ENCODE data around the gene GAST. TPM values are rescaled to one million over a fixed set of nuclear protein-coding genes. Genes with fewer than 3 reads are reported as not detected.

Gene GAST
- total RNA-seq, 1 donor from 2014 or later = not detected

DNA sequence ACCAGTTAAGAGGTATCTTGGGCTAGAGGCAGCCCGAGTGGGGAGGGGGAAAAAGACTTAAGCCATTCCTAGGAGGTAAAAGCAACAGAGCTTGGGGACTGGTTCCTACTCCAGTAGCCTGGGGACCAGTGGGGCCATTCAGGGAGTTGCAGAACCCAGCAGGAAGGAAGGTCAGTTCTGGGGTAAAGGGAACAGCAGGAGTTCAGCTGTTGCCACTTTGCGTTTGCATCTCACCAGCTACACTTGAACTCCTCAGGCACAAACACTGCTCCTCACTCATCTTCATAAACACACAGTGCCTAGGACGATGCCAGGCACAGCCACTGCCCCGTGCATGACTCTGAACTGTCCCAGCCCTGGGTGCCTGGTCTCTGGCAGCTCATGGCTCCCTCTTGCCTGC is 18.3 kb downstream of the GAST start:
- Histone ChIP-seq H3K36me3 (ENCODE audit: control insufficient read depth in 3 of 3, insufficient read depth in 3 of 3, low read length in 3 of 3) (no peaks in the 10 kb centered on the region), H3K9me3 (ENCODE audit: control insufficient read depth in 3 of 3, low read length in 3 of 3) (no peaks in the 10 kb centered on the region), H3K4me3 (ENCODE audit: low read length in 3 of 3) (no peak overlapping the region), H3K27me3 (ENCODE audit: control insufficient read depth in 3 of 3, insufficient read depth in 3 of 3, low read length in 3 of 3) (peaks cover 34 to 52% (median 36%) of the 10 kb centered on the region in 3 donors), H3K9ac (ENCODE audit: low read depth in 1 of 3, low read length in 3 of 3) (no peak overlapping the region), H3K27ac (ENCODE audit: low read depth, low read length) (no peak overlapping the region), H3K4me1 (ENCODE audit: control insufficient read depth in 3 of 3, insufficient read depth in 3 of 3, low read length in 3 of 3) (peaks cover 8 to 14% (median 12%) of the 10 kb centered on the region in 3 donors)

DNA sequence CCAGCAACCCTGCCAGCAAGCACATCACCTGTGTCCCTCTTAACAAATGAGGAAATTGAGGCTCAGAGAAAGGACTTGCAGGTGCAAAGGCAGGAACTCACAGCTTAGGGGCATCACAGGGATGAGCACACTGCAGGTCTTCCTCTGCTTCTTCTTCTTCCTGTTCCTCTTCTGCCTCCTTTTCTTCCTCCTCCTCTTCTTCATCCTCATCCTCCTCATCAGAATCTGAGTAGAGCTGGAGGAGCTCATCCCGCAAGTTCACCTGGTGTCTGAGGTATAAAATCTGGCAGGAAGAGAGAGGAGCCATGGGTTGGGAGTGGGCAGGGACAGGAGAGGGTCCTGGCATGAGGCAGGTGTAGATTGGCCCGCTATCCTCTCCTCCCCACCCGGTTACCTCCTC is 19.7 kb downstream of the GAST start:
- Histone ChIP-seq H3K4me1 (ENCODE audit: control insufficient read depth in 3 of 3, insufficient read depth in 3 of 3, low read length in 3 of 3) (peaks cover 8 to 14% (median 12%) of the 10 kb centered on the region in 3 donors), H3K9me3 (ENCODE audit: control insufficient read depth in 3 of 3, low read length in 3 of 3) (no peaks in the 10 kb centered on the region), H3K27me3 (ENCODE audit: control insufficient read depth in 3 of 3, insufficient read depth in 3 of 3, low read length in 3 of 3) (peaks cover 46 to 63% (median 49%) of the 10 kb centered on the region in 3 donors)

DNA sequence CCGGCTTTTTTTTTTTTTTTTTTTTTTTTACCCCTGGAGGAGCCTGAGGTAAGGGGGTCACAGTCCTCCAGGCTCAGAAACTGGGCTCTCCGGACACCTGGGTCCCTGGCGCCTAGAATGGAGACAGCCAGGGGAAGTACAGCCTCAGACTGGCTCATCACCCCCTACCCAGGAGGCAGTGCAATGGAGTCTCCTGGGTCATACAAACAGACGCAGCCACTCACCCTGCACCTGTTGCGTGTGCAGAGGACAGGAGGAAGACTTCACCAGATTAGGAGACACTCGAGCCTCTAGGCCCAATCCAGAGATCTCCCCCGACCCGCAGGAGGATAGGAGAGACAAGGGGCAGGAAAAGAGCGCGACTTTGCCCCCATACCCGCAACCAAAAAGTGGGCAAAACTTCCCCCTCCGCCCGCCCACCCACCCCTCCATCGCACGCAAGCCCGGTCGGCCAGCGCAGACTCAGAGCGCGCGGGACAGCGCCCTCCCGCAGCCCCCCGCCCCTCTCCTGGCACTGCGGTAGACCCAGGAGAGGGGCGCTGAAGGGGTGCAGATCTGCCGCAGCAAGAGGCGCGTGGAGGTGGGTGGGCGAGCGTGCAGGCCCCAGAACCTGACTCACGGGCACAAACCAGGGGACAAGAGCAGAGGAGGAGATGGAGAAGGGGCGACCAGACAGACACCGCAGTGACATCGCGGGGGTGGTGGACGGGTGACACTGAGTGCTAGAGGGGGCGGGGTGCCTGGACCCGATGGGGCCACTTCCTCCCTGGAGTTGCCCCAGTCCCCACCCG is 21.4 kb downstream of the GAST start:
- Histone ChIP-seq H3K36me3 (ENCODE audit: control insufficient read depth in 3 of 3, insufficient read depth in 3 of 3, low read length in 3 of 3) (no peaks in the 10 kb centered on the region), H3K4me3 (ENCODE audit: low read length in 3 of 3) (peak overlapping the region in 1 of 3 donors; percentile 23), H3K9me3 (ENCODE audit: control insufficient read depth in 3 of 3, low read length in 3 of 3) (no peaks in the 10 kb centered on the region), H3K27me3 (ENCODE audit: control insufficient read depth in 3 of 3, insufficient read depth in 3 of 3, low read length in 3 of 3) (peaks cover 57 to 72% (median 58%) of the 10 kb centered on the region in 3 donors), H3K27ac (ENCODE audit: low read depth, low read length) (no peak overlapping the region), H3K4me1 (ENCODE audit: control insufficient read depth in 3 of 3, insufficient read depth in 3 of 3, low read length in 3 of 3) (peaks cover 8 to 18% (median 12%) of the 10 kb centered on the region in 3 donors), H3K9ac (ENCODE audit: low read depth in 1 of 3, low read length in 3 of 3) (no peak overlapping the region)

More for the DNA sequence above, 19.7 kb downstream of the GAST start:
- Histone ChIP-seq H3K27ac (ENCODE audit: low read depth, low read length) (no peak overlapping the region), H3K4me3 (ENCODE audit: low read length in 3 of 3) (no peak overlapping the region), H3K36me3 (ENCODE audit: control insufficient read depth in 3 of 3, insufficient read depth in 3 of 3, low read length in 3 of 3) (no peaks in the 10 kb centered on the region), H3K9ac (ENCODE audit: low read depth in 1 of 3, low read length in 3 of 3) (no peak overlapping the region)

- H3K27me3 ChIP-seq (ENCODE audit: control insufficient read depth in 3 of 3, insufficient read depth in 3 of 3, low read length in 3 of 3) = peaks cover 57 to 70% (median 58%) of the 10 kb centered on the region in 3 donors
- peak within 1 kb of the TSS in 2 of 3 donors; percentile 12 to 33 for H3K9ac ChIP-seq (ENCODE audit: low read depth in 1 of 3, low read length in 3 of 3)
- H3K36me3 ChIP-seq (ENCODE audit: control insufficient read depth in 3 of 3, insufficient read depth in 3 of 3, low read length in 3 of 3) = no peaks in the 10 kb centered on the region
- H3K4me3 ChIP-seq (ENCODE audit: low read length in 3 of 3) = peak within 1 kb of the TSS; percentile 23 to 63 (median 53)
- no peaks in the 10 kb centered on the region for H3K9me3 ChIP-seq (ENCODE audit: control insufficient read depth in 3 of 3, low read length in 3 of 3)
- peaks cover 8 to 18% (median 12%) of the 10 kb centered on the region in 3 donors for H3K4me1 ChIP-seq (ENCODE audit: control insufficient read depth in 3 of 3, insufficient read depth in 3 of 3, low read length in 3 of 3)
- no peak within 1 kb of the TSS for H3K27ac ChIP-seq (ENCODE audit: low read depth, low read length)
These were observed 22.2 kb downstream of the GAST start, which contains the start of gene HAP1 for GRCh38 chr17:41734139-41734948. Gene HAP1 (minus strand): TSS chr17:41734643. CDS start chr17:41734634, 9 bp downstream.

DNA sequence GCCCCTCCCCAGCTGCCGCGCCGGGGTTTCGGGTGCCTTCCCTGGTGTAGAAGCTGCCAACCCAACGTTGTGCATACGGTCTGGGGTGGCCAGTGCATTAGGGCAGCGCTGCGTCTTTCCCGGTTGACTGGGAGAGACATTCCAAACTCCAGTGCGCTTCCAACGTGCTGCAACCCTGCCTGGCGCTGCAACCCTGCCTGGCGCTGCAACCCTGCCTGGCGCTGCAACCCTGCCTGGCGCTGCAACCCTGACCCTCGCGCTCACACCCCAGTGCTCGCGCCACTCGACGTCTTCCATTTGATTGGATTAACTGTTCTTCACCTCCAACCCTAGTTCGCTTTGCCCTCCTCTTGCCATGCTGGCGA is 22.8 kb downstream of the GAST start:
- H3K4me3 ChIP-seq (ENCODE audit: low read length in 3 of 3) = peak overlapping the region in 2 of 3 donors; percentile 53 to 63
- no peaks in the 10 kb centered on the region for H3K36me3 ChIP-seq (ENCODE audit: control insufficient read depth in 3 of 3, insufficient read depth in 3 of 3, low read length in 3 of 3)
- H3K9ac ChIP-seq (ENCODE audit: low read depth in 1 of 3, low read length in 3 of 3) = peak overlapping the region in 1 of 3 donors; percentile 33
- H3K27me3 ChIP-seq (ENCODE audit: control insufficient read depth in 3 of 3, insufficient read depth in 3 of 3, low read length in 3 of 3) = peaks cover 57 to 70% (median 58%) of the 10 kb centered on the region in 3 donors
- H3K4me1 ChIP-seq (ENCODE audit: control insufficient read depth in 3 of 3, insufficient read depth in 3 of 3, low read length in 3 of 3) = peaks cover 8 to 18% (median 12%) of the 10 kb centered on the region in 3 donors
- no peaks in the 10 kb centered on the region for H3K9me3 ChIP-seq (ENCODE audit: control insufficient read depth in 3 of 3, low read length in 3 of 3)
- H3K27ac ChIP-seq (ENCODE audit: low read depth, low read length) = no peak overlapping the region

GRCh38 chr17:41735744-41736143 is 23.6 kb downstream of the GAST start:
- Histone ChIP-seq H3K27ac (ENCODE audit: low read depth, low read length) (no peak overlapping the region), H3K36me3 (ENCODE audit: control insufficient read depth in 3 of 3, insufficient read depth in 3 of 3, low read length in 3 of 3) (no peaks in the 10 kb centered on the region), H3K27me3 (ENCODE audit: control insufficient read depth in 3 of 3, insufficient read depth in 3 of 3, low read length in 3 of 3) (peaks cover 53 to 63% (median 58%) of the 10 kb centered on the region in 3 donors), H3K4me1 (ENCODE audit: control insufficient read depth in 3 of 3, insufficient read depth in 3 of 3, low read length in 3 of 3) (peaks cover 8 to 18% (median 12%) of the 10 kb centered on the region in 3 donors), H3K9me3 (ENCODE audit: control insufficient read depth in 3 of 3, low read length in 3 of 3) (no peaks in the 10 kb centered on the region), H3K4me3 (ENCODE audit: low read length in 3 of 3) (no peak overlapping the region), H3K9ac (ENCODE audit: low read depth in 1 of 3, low read length in 3 of 3) (no peak overlapping the region)

GRCh38 chr17:41736983-41737679 is 25.0 kb downstream of the GAST start:
- Histone ChIP-seq H3K9me3 (ENCODE audit: control insufficient read depth in 3 of 3, low read length in 3 of 3) (no peaks in the 10 kb centered on the region), H3K9ac (ENCODE audit: low read depth in 1 of 3, low read length in 3 of 3) (no peak overlapping the region), H3K4me3 (ENCODE audit: low read length in 3 of 3) (no peak overlapping the region), H3K27me3 (ENCODE audit: control insufficient read depth in 3 of 3, insufficient read depth in 3 of 3, low read length in 3 of 3) (peaks cover 47 to 50% (median 49%) of the 10 kb centered on the region in 3 donors), H3K36me3 (ENCODE audit: control insufficient read depth in 3 of 3, insufficient read depth in 3 of 3, low read length in 3 of 3) (no peaks in the 10 kb centered on the region), H3K27ac (ENCODE audit: low read depth, low read length) (no peak overlapping the region), H3K4me1 (ENCODE audit: control insufficient read depth in 3 of 3, insufficient read depth in 3 of 3, low read length in 3 of 3) (peaks cover 8 to 18% (median 12%) of the 10 kb centered on the region in 3 donors)

GRCh38 chr17:41737680-41738023 is 25.5 kb downstream of the GAST start:
- H3K9me3 ChIP-seq (ENCODE audit: control insufficient read depth in 3 of 3, low read length in 3 of 3) = no peaks in the 10 kb centered on the region
- H3K4me1 ChIP-seq (ENCODE audit: control insufficient read depth in 3 of 3, insufficient read depth in 3 of 3, low read length in 3 of 3) = peaks cover 8 to 18% (median 12%) of the 10 kb centered on the region in 3 donors
- H3K36me3 ChIP-seq (ENCODE audit: control insufficient read depth in 3 of 3, insufficient read depth in 3 of 3, low read length in 3 of 3) = no peaks in the 10 kb centered on the region
- no peak overlapping the region for H3K9ac ChIP-seq (ENCODE audit: low read depth in 1 of 3, low read length in 3 of 3)
- H3K27ac ChIP-seq (ENCODE audit: low read depth, low read length) = no peak overlapping the region
- peaks cover 42 to 45% (median 44%) of the 10 kb centered on the region in 3 donors for H3K27me3 ChIP-seq (ENCODE audit: control insufficient read depth in 3 of 3, insufficient read depth in 3 of 3, low read length in 3 of 3)
- H3K4me3 ChIP-seq (ENCODE audit: low read length in 3 of 3) = no peak overlapping the region

DNA sequence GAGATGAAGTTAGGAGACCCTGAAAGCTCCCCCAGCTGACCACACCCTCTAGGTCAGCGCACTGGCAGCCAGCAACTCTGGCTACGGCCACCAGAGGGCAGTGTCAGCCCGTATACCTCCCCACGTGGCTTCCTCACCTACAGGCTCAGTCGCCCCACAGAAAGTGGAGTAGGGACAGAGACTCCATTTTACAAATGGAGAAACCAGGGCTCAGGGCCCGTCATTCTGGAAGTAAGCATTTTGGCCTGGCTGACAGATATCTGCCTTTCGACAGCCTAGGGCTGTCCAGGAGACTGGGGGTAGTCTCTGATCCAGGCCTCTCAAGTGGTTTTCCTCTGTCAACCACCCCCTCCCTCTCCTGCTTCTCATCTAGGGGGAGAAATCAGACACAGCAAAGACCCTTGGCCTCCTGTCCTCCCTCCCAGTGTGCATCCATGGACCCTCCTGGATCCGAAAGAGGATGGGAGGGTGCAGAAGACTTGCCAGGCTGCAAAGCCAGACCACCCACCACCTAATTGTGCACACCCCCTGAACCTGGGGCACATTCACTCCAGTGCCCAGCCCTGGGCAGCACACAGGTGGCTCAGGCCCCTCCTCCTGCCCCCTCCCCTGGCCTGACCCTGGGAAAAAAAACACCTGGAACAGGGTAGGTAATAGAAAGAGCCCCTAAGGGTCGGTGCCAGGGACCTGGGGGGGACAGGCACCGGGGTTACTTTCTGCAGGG is 26.1 kb downstream of the GAST start:
- H3K36me3 ChIP-seq (ENCODE audit: control insufficient read depth in 3 of 3, insufficient read depth in 3 of 3, low read length in 3 of 3) = no peaks in the 10 kb centered on the region
- no peak overlapping the region for H3K27ac ChIP-seq (ENCODE audit: low read depth, low read length)
- H3K27me3 ChIP-seq (ENCODE audit: control insufficient read depth in 3 of 3, insufficient read depth in 3 of 3, low read length in 3 of 3) = peaks cover 41 to 43% (median 43%) of the 10 kb centered on the region in 3 donors
- H3K9me3 ChIP-seq (ENCODE audit: control insufficient read depth in 3 of 3, low read length in 3 of 3) = no peaks in the 10 kb centered on the region
- no peak overlapping the region for H3K9ac ChIP-seq (ENCODE audit: low read depth in 1 of 3, low read length in 3 of 3)
- H3K4me3 ChIP-seq (ENCODE audit: low read length in 3 of 3) = no peak overlapping the region
- H3K4me1 ChIP-seq (ENCODE audit: control insufficient read depth in 3 of 3, insufficient read depth in 3 of 3, low read length in 3 of 3) = peaks cover 8 to 18% (median 12%) of the 10 kb centered on the region in 3 donors

Data from skeletal muscle tissue (tissue), 4 donors.